ENCODE results near the gene PIK3IP1. TPM values are rescaled to one million over a fixed set of nuclear protein-coding genes. Genes with fewer than 3 reads are reported as not detected.
A peak's percentile ranks its signal among the peaks of the same experiment; 100 is the strongest.

The PIK3IP1 gene
- total and polyA plus RNA-seq, 9 of the 15 experiments (the other 6 are each of a cell fraction or from before 2014, with no cell fraction given): 0.11 to 1.3 (median 0.77) TPM

DNA sequence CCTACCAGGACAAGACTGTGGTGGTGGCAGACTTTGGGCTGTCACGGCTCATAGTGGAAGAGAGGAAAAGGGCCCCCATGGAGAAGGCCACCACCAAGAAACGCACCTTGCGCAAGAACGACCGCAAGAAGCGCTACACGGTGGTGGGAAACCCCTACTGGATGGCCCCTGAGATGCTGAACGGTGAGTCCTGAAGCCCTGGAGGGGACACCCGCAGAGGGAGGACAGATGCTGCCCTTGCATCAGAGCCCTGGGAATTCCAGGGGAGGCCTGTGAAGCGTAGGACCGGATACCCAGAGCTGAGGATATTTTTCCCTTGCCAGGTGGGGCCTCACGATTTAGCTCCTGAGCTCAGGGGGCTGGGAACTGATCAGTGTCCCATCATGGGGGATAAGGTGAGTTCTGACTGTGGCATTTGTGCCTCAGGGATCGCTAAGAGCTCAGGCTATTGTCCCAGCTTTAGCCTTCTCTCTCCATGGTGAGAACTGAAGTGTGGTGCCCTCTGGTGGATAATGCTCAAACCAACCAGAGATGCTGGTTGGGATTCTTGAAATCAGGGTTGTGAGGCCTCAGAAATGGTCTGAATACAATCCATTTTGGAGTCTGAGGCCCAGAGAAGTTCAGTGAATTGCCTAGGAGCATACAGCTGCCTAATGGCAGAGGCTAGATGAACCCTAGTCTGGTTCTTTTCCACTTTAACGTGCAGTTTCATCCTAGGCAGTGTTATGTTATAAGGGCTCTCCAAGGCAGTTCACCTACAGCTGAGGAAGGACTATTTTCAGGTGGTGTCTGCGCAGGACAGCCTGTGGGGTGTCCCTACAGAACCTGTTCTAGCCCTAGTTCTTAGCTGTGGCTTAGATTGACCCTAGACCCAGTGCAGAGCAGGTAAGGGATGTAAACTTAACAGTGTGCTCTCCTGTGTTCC is 19.5 kb downstream of the PIK3IP1 start (continued):
- TF ChIP-seq, protein P1, sequence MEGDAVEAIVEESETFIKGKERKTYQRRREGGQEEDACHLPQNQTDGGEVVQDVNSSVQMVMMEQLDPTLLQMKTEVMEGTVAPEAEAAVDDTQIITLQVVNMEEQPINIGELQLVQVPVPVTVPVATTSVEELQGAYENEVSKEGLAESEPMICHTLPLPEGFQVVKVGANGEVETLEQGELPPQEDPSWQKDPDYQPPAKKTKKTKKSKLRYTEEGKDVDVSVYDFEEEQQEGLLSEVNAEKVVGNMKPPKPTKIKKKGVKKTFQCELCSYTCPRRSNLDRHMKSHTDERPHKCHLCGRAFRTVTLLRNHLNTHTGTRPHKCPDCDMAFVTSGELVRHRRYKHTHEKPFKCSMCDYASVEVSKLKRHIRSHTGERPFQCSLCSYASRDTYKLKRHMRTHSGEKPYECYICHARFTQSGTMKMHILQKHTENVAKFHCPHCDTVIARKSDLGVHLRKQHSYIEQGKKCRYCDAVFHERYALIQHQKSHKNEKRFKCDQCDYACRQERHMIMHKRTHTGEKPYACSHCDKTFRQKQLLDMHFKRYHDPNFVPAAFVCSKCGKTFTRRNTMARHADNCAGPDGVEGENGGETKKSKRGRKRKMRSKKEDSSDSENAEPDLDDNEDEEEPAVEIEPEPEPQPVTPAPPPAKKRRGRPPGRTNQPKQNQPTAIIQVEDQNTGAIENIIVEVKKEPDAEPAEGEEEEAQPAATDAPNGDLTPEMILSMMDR (IDR thresholded peaks at IDR 0.05 in 2 of 3, conservative IDR thresholded peaks at IDR 0.05 in 1 of 3; ENCODE audit: insufficient read depth in 2 of 3, low read depth in 1 of 3, low read length in 3 of 3): peak; percentile 56 to 67 (median 64)

DNA sequence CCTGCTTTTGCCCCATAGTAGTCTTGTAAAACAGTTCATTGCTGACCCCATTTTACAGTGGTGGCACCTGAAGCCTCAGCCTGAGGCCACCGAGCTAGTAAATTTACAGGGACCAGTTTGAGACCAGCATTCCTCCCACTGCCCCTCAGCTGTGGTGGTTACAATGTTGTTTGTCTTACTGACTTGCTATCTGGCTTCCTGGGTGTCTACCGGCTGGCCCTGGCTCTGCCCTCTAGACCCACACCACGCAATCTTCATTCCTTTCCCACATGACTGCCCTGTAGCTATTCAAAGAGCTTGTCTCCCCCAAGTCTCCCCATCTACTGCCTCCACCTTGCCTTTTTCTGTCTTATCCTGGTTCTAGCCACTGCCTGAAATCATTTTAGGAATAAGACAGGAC is 20.8 kb downstream of the PIK3IP1 start:
- Histone ChIP-seq H2AFZ (ENCODE audit: low read depth, low read length) (no peak overlapping the region), H3K36me3 (ENCODE audit: control insufficient read depth, insufficient read depth, low read length) (peaks cover 18% of the 10 kb centered on the region; the same call in 2 of the 3 replicates), H3K9me3 (replicated peaks; ENCODE audit: control insufficient read depth, insufficient read depth, low read depth, low read length) (no peaks in the 10 kb centered on the region), H3K4me2 (ENCODE audit: insufficient read depth, low read length) (no peak overlapping the region), H4K20me1 (replicated peaks; ENCODE audit: control insufficient read depth, insufficient read depth, low read length) (no peaks in the 10 kb centered on the region), H3K27me3 (ENCODE audit: control insufficient read depth in 2 of 2, insufficient read depth in 2 of 2, low read length in 2 of 2) (no peaks in the 10 kb centered on the region), H3K9me1 (ENCODE audit: control insufficient read depth, insufficient read depth, low read length) (no peaks in the 10 kb centered on the region), H3K79me2 (ENCODE audit: control insufficient read depth, insufficient read depth, low read length) (no peaks in the 10 kb centered on the region), H3K9ac (ENCODE audit: insufficient read depth in 1 of 2, low read depth in 2 of 2, low read length in 2 of 2) (no peak overlapping the region), H3K4me3 (no peak overlapping the region), H3K4me1 (replicated peaks in 1 of 2; ENCODE audit: control insufficient read depth in 2 of 2, insufficient read depth in 2 of 2, low read length in 2 of 2) (no peaks in the 10 kb centered on the region; a peak in 1 of 5 replicates), H3K27ac (ENCODE audit: extremely low read depth, low read depth, low read length) (no peak overlapping the region)
- FAIRE-seq (no peak), DNase-seq (ENCODE audit: extremely low read depth in 1 of 4, low spot score in 3 of 4) (no peak), ATAC-seq (no peak)
- ChIA-PET POLR2A (interaction anchor here (0.8 to 1.3 kb wide), 3 partner anchors 8 to 19 kb away, joined by 3 to 7 read pairs (median 4); no protein-coding TSS in a partner anchor), CTCF (ENCODE audit: low intra/inter-chr PET ratio) (no interaction called here)
- in situ Hi-C loops (cut with MboI) (no loop called here), intact Hi-C loops (cut with micrococcal nuclease) (no loop called here)
- BruUV-seq (replicated peaks): no TSS peak
- no peak for TF ChIP-seq ZNF699 (CRISPR knock-in tag; IDR thresholded peaks at IDR 0.05; ENCODE audit: insufficient replicate concordance)
- TF ChIP-seq NFRKB (IDR thresholded peaks at IDR 0.05; ENCODE audit: low read depth): no peak
- TF ChIP-seq ZNF184 (CRISPR knock-in tag; IDR thresholded peaks at IDR 0.05): no peak
- TF ChIP-seq SOX6 (IDR thresholded peaks at IDR 0.05): no peak
- no peak for TF ChIP-seq NUFIP1 (IDR thresholded peaks at IDR 0.05; ENCODE audit: partially characterized antibody)
- no peak for TF ChIP-seq GTF2F1 (IDR thresholded peaks at IDR 0.05; ENCODE audit: low read depth, low read length)
- TF ChIP-seq RBFOX2 (IDR thresholded peaks at IDR 0.05; ENCODE audit: low read depth, low read length): no peak
- no peak for TF ChIP-seq YY1 (IDR thresholded peaks at IDR 0.05; ENCODE audit: borderline replicate concordance in 1 of 3, control insufficient read depth in 1 of 3, extremely low read depth in 1 of 3, insufficient read depth in 3 of 3, insufficient read length in 1 of 3, insufficient replicate concordance in 2 of 3, low read depth in 1 of 3, low read length in 2 of 3)
- TF ChIP-seq TRIM24 (IDR thresholded peaks at IDR 0.05): no peak
- TF ChIP-seq HDAC3 (IDR thresholded peaks at IDR 0.05; ENCODE audit: borderline replicate concordance, partially characterized antibody): no peak
- no peak for TF ChIP-seq CBX5 (IDR thresholded peaks at IDR 0.05; ENCODE audit: borderline replicate concordance, low read depth)
- no peak for TF ChIP-seq EHMT2 (IDR thresholded peaks at IDR 0.05)
- TF ChIP-seq NEUROD1 (IDR thresholded peaks at IDR 0.05; ENCODE audit: borderline replicate concordance, low read depth, low read length, partially characterized antibody): no peak
- WGBS (ENCODE audit: insufficient coverage, low coverage, missing lambda C conversion rate): 65% methylated on average over 2 of the region's 3 CpGs
